IMR-90 (cell line): Measurements from ENCODE around the gene TCF3. TPM values are rescaled to one million over a fixed set of nuclear protein-coding genes. Genes with fewer than 3 reads are reported as not detected.
A peak's percentile ranks its signal among the peaks of the same experiment; 100 is the strongest.

Source experiments
- ATAC-seq: fragments of 200-7000 bp; cut with Tn5 transposase; 2 replicates; pipeline ENCODE4 v1.9.1; 2020; ENCODE audit warnings: low read depth, mild to moderate bottlenecking, moderate library complexity
- BruUV-seq: library from RNA; stranded (reverse); fragments of 400-500 nt; replicated peaks from 2 replicates; lab custom pipeline; 2021; lab: Mats Ljungman, UMichigan
- CTCF ChIA-PET: fragments of 300-600 bp; formaldehyde crosslinking; extraction: SDS; loops from one replicate; lab custom pipeline; 2021; ENCODE audit warnings: antibody characterized with exemption; lab: Yijun Ruan, JAX
- POLR2A ChIA-PET: fragments of 300-600 bp; sonication (Branson Sonifier 250); formaldehyde crosslinking; loops from one replicate; lab custom pipeline; 2022; ENCODE audit warnings: antibody characterized with exemption; ENCODE audit not compliant: unreplicated experiment; lab: Charles Lee
- DNase-seq: peaks from one replicate; pipeline ENCODE4 v3.0.0; 2013
- H2AFZ ChIP-seq: replicated peaks from 2 replicates; pipeline ENCODE3; 2013; ENCODE audit warnings: low read length, mild to moderate bottlenecking; ENCODE audit not compliant: poor library complexity
- H2AK5ac ChIP-seq: 2 replicates; pipeline ENCODE4 v1.6.1; 2013; ENCODE audit warnings: low read depth, low read length, inconsistent platforms
- H2AK9ac ChIP-seq: replicated peaks from 2 replicates; pipeline ENCODE3; 2013; ENCODE audit warnings: mild to moderate bottlenecking, low read depth, low read length, moderate library complexity; ENCODE audit not compliant: poor library complexity
- H2BK120ac ChIP-seq: 2 replicates; pipeline ENCODE4 v1.6.1; 2013; ENCODE audit warnings: low read depth, low read length, inconsistent platforms
- H2BK15ac ChIP-seq: 3 replicates; pipeline ENCODE4 v1.6.1; 2013; ENCODE audit warnings: low read depth, low read length, inconsistent platforms
- H2BK20ac ChIP-seq: 2 replicates; pipeline ENCODE4 v1.6.1; 2013; ENCODE audit warnings: low read depth, mild to moderate bottlenecking, inconsistent platforms, low read length, moderate library complexity
- H2BK5ac ChIP-seq: 2 replicates; pipeline ENCODE4 v1.6.1; 2013; ENCODE audit warnings: mild to moderate bottlenecking, low read depth, low read length, inconsistent platforms; ENCODE audit not compliant: poor library complexity, severe bottlenecking
- H3K14ac ChIP-seq: replicated peaks from 2 replicates; pipeline ENCODE4 v1.6.1; 2013; ENCODE audit warnings: low read depth, low read length, inconsistent platforms
- H3K18ac ChIP-seq: 2 replicates; pipeline ENCODE4 v1.6.1; 2013; ENCODE audit warnings: low read depth, low read length, control low read depth
- H3K23ac ChIP-seq: 2 replicates; pipeline ENCODE4 v1.6.1; 2013; ENCODE audit warnings: low read depth, low read length, inconsistent platforms
- H3K27ac ChIP-seq: 2 replicates; pipeline ENCODE4 v1.5.1; 2013; ENCODE audit warnings: mild to moderate bottlenecking, control low read depth, low read length; ENCODE audit not compliant: insufficient read depth
- H3K27me3 ChIP-seq: 2 replicates; pipeline ENCODE4 v1.6.1; 2013; ENCODE audit warnings: low read length; ENCODE audit not compliant: control insufficient read depth, insufficient read depth
- H3K36me3 ChIP-seq: 2 replicates; pipeline ENCODE4 v1.6.1; 2013; ENCODE audit warnings: low read length, mixed read lengths; ENCODE audit not compliant: control insufficient read depth, insufficient read depth
- H3K4ac ChIP-seq: 2 replicates; pipeline ENCODE4 v1.6.1; 2013; ENCODE audit warnings: low read depth, low read length, inconsistent platforms
- H3K4me1 ChIP-seq: 2 replicates; pipeline ENCODE4 v1.6.1; 2013; ENCODE audit warnings: low read length, mixed read lengths; ENCODE audit not compliant: control insufficient read depth, insufficient read depth
- H3K4me2 ChIP-seq: 2 replicates; pipeline ENCODE4 v1.6.1; 2013; ENCODE audit warnings: low read depth, mild to moderate bottlenecking, control low read depth, low read length, moderate library complexity
- H3K4me3 ChIP-seq: 2 replicates; pipeline ENCODE4 v1.5.1; 2013; ENCODE audit warnings: low read depth, mild to moderate bottlenecking, control low read depth, low read length, moderate library complexity; ENCODE audit not compliant: insufficient read depth
- H3K56ac ChIP-seq: 2 replicates; pipeline ENCODE4 v1.6.1; 2013; ENCODE audit warnings: low read length, inconsistent platforms; ENCODE audit not compliant: insufficient read depth; ENCODE audit errors: extremely low read depth
- H3K79me1 ChIP-seq, 2 experiments: 2 replicates each; pipeline ENCODE4 v1.6.1; 2013; ENCODE audit warnings: low read length in 2 of 2, inconsistent platforms in 1 of 2, low read depth in 1 of 2
- H3K9ac ChIP-seq: 2 replicates; pipeline ENCODE4 v1.6.1; 2013; ENCODE audit warnings: low read depth, low read length, control low read depth
- H3K9me1 ChIP-seq: 2 replicates; pipeline ENCODE4 v1.6.1; 2013; ENCODE audit warnings: low read length, inconsistent platforms; ENCODE audit not compliant: insufficient read depth
- H3K9me3 ChIP-seq: 2 replicates; pipeline ENCODE4 v1.6.1; 2013; ENCODE audit warnings: low read length; ENCODE audit not compliant: control insufficient read depth, insufficient read depth
- H4K20me1 ChIP-seq: 2 replicates; pipeline ENCODE4 v1.6.1; 2013; ENCODE audit warnings: low read length, inconsistent platforms; ENCODE audit not compliant: insufficient read depth
- H4K5ac ChIP-seq: 2 replicates; pipeline ENCODE4 v1.6.1; 2013; ENCODE audit warnings: mild to moderate bottlenecking, low read depth, low read length, control low read depth
- H4K8ac ChIP-seq, 2 experiments: 2 replicates each; pipeline ENCODE4 v1.6.1; 2013; ENCODE audit warnings: low read depth in 2 of 2, low read length in 2 of 2, control low read depth in 1 of 2, inconsistent platforms in 1 of 2
- H4K91ac ChIP-seq: 2 replicates; pipeline ENCODE4 v1.6.1; 2013; ENCODE audit warnings: low read depth, low read length, inconsistent platforms; ENCODE audit not compliant: insufficient read depth
- BHLHE40 ChIP-seq: fragments of 150-350 bp; IDR thresholded peaks from 2 replicates; pipeline ENCODE4 v1.6.1; 2016; ENCODE audit warnings: mild to moderate bottlenecking, low read depth, low read length
- CHD1 ChIP-seq: IDR thresholded peaks from 2 replicates; pipeline ENCODE4 v1.6.1; 2012; ENCODE audit warnings: low read depth, low read length, improper control_type of control experiment
- ELK1 ChIP-seq: fragments of 150-350 bp; IDR thresholded peaks from 2 replicates; pipeline ENCODE4 v1.6.1; 2016; ENCODE audit warnings: low read depth, mild to moderate bottlenecking, low read length, moderate library complexity, borderline replicate concordance
- MAFK ChIP-seq: IDR thresholded peaks from 2 replicates; pipeline ENCODE4 v1.6.1; 2012; ENCODE audit warnings: low read depth, low read length, improper control_type of control experiment
- MXI1 ChIP-seq: IDR thresholded peaks from 2 replicates; pipeline ENCODE4 v1.6.1; 2012; ENCODE audit warnings: low read depth, mild to moderate bottlenecking, low read length, moderate library complexity, borderline replicate concordance
- NFE2L2 ChIP-seq: fragments of 150-350 bp; IDR thresholded peaks from 2 replicates; pipeline ENCODE4 v1.6.1; 2016; ENCODE audit warnings: low read depth, mild to moderate bottlenecking, low read length
- RAD21 ChIP-seq: IDR thresholded peaks from 2 replicates; pipeline ENCODE4 v1.6.1; 2012; ENCODE audit warnings: low read length, improper control_type of control experiment
- RCOR1 ChIP-seq: IDR thresholded peaks from 2 replicates; pipeline ENCODE4 v1.6.1; 2012; ENCODE audit warnings: mild to moderate bottlenecking, low read length, improper control_type of control experiment; ENCODE audit not compliant: insufficient replicate concordance
- SMC3 ChIP-seq: fragments of 150-350 bp; IDR thresholded peaks from 2 replicates; pipeline ENCODE4 v1.6.1; 2016; ENCODE audit warnings: low read depth, mild to moderate bottlenecking, antibody characterized with exemption, low read length, moderate library complexity
- USF2 ChIP-seq: fragments of 150-350 bp; IDR thresholded peaks from 2 replicates; pipeline ENCODE4 v1.6.1; 2017; ENCODE audit warnings: mild to moderate bottlenecking, antibody characterized with exemption, low read length, low read depth
- WGBS, 2 experiments: methylation state at CpG; one replicate each; pipeline versions ENCODE4 v1.1.5 to v1.1.7; 2013; ENCODE audit warnings: missing lambda C conversion rate in 2 of 2; ENCODE audit not compliant: insufficient read length in 1 of 2; ENCODE audit errors: extremely low coverage in 2 of 2; 5-methylcytosine and 5-hydroxymethylcytosine counted together
- dilution Hi-C: fragments of 300-500 bp; cut with HindIII; formaldehyde crosslinking; loops from one replicate; pipeline ENCODE4 v1.14.3; 2018; ENCODE audit warnings: low sequenced_read_pairs; ENCODE audit not compliant: unreplicated experiment
- in situ Hi-C: fragments of 300-500 bp; cut with MboI; formaldehyde crosslinking; loops from 3 replicates; pipeline ENCODE4 v1.14.3; 2019; ENCODE audit warnings: low sequenced_read_pairs, inconsistent platforms, mixed read lengths
- intact Hi-C: fragments of 100-400 bp; cut with micrococcal nuclease; formaldehyde crosslinking; loops from 2 replicates; pipeline ENCODE4 v1.10.0; 2022
- polyA plus RNA-seq, 3 experiments: library from polyadenylated mRNA; depleted of rRNA; stranded (reverse); fragments of >200 nt; gene quantifications; 2 replicates each; pipeline ENCODE4 v1.2.3, GENCODE V29; 2012; ENCODE audit warnings: low replicate concordance in 1 of 3
- total RNA-seq: library from RNA; depleted of rRNA; stranded (reverse); fragments of >200 nt; gene quantifications from 2 replicates; pipeline ENCODE4 v1.2.3, GENCODE V29; 2012
- TF ChIP-seq, protein P1 (sequence below): conservative IDR thresholded peaks from 2 replicates; pipeline ENCODE4 v1.5.1; 2012; ENCODE audit warnings: mild to moderate bottlenecking, low read depth, low read length, improper control_type of control experiment

TCF3 gene
- total and polyA plus RNA-seq, 2 of the 4 experiments (the other 2 are of a cell fraction), result 29.9 to 127 TPM

GRCh38 chr19:1658150-1659083, 6.0 kb upstream of the TCF3 start:
- Histone ChIP-seq H3K18ac (no peak overlapping the region), H2AK5ac (no peak overlapping the region), H3K79me1 (no peaks in the 10 kb centered on the region), H3K9me1 (no peaks in the 10 kb centered on the region), H2AK9ac (no peak overlapping the region), H3K4me3 (no peak overlapping the region), H2AFZ (peak overlapping the region; percentile 32), H3K4me1 (no peaks in the 10 kb centered on the region), H2BK20ac (no peak overlapping the region), H3K4me2 (no peak overlapping the region), H3K27me3 (peaks cover 3% of the 10 kb centered on the region; the same call in 1 of the 2 replicates), H3K9me3 (no peaks in the 10 kb centered on the region; the same call in 1 of the 2 replicates), H3K9ac (no peak overlapping the region), H4K20me1 (no peaks in the 10 kb centered on the region), H4K5ac (no peak overlapping the region), H4K91ac (no peak overlapping the region), H4K8ac (no peak overlapping the region), H3K14ac (no peak overlapping the region), H3K27ac (no peak overlapping the region), H2BK15ac (no peak overlapping the region), H3K4ac (no peak overlapping the region), H2BK120ac (no peak overlapping the region), H3K56ac (no peak overlapping the region), H2BK5ac (no peak overlapping the region), H3K36me3 (no peaks in the 10 kb centered on the region), H3K23ac (no peak overlapping the region)
- in situ Hi-C loops, result no loop called here
- dilution Hi-C loops, result no loop called here
- DNase-seq (no peak), ATAC-seq (no peak)
- intact Hi-C loops, result loop anchor here (1.0 kb wide), 1 partner anchor 11 kb away; no protein-coding TSS in a partner anchor
- POLR2A ChIA-PET, result no interaction called here
- TF ChIP-seq MXI1 (no peak), MAFK (no peak), SMC3 (no peak), CHD1 (no peak), USF2 (no peak), RCOR1 (no peak), ELK1 (no peak), RAD21 (no peak), NFE2L2 (no peak), BHLHE40 (no peak)
- TF ChIP-seq, protein P1, sequence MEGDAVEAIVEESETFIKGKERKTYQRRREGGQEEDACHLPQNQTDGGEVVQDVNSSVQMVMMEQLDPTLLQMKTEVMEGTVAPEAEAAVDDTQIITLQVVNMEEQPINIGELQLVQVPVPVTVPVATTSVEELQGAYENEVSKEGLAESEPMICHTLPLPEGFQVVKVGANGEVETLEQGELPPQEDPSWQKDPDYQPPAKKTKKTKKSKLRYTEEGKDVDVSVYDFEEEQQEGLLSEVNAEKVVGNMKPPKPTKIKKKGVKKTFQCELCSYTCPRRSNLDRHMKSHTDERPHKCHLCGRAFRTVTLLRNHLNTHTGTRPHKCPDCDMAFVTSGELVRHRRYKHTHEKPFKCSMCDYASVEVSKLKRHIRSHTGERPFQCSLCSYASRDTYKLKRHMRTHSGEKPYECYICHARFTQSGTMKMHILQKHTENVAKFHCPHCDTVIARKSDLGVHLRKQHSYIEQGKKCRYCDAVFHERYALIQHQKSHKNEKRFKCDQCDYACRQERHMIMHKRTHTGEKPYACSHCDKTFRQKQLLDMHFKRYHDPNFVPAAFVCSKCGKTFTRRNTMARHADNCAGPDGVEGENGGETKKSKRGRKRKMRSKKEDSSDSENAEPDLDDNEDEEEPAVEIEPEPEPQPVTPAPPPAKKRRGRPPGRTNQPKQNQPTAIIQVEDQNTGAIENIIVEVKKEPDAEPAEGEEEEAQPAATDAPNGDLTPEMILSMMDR, result no peak
- BruUV-seq, result no TSS peak
- CTCF ChIA-PET, result no interaction called here
- WGBS, 2 experiments, result 50% methylated on average over 21 of the region's 33 CpGs; no CpG with 5 or more reads in 1 of the 2 experiments
